HG02943 (cell line): ENCODE measurements around the gene NEK1.
"Not testable (repeated sequence)": the region's sequence is repeated elsewhere in the genome, so short reads cannot be mapped to it uniquely, and the experiment has no call there.

Source experiments
- ATAC-seq: cut with Tn5 transposase; IDR thresholded peaks from one replicate; pipeline ENCODE4 v1.9.1; 2021; ENCODE audit warnings: mild to moderate bottlenecking, low read depth, moderate library complexity; ENCODE audit not compliant: unreplicated experiment

NEK1 gene

DNA sequence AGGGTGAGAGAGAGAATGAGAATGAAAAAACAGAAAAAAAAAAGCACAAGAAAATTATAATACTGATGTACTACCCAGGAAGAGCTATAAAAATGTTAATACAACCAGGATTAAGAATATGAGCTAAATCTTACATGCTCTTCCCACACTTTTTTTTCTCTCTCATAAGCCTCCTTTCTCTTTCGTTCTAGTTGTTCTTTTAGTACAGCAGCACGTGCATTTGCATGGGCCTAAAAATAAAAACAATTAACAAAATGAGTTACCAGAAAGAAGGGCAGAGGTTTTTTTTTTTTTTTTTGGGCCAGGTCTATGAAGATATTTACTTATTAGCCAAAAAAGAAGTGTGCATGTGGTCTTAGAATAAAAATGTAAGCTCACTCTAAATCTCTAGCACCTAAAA, 105.5 kb downstream of the NEK1 start:
- ATAC-seq, result no peak

DNA sequence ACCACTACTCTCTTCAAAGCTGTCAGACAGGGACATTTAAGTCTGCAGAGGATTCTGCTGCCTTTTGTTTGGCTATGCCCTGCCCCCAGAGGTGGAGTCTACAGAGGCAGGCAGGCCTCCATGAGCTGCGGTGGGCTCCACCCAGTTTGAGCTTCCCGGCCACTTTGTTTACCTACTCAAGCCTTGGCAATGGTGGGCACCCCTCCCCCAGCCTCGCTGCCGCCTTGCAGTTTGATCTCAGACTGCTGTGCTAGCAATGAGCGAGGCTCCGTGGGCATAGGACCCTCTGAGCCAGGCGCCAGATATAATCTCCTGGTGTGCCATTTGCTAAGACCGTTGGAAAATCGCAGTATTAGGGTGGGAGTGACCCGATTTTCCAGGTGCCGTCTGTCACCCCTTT, 112.5 kb downstream of the NEK1 start:
- not testable (repeated sequence) for ATAC-seq

DNA sequence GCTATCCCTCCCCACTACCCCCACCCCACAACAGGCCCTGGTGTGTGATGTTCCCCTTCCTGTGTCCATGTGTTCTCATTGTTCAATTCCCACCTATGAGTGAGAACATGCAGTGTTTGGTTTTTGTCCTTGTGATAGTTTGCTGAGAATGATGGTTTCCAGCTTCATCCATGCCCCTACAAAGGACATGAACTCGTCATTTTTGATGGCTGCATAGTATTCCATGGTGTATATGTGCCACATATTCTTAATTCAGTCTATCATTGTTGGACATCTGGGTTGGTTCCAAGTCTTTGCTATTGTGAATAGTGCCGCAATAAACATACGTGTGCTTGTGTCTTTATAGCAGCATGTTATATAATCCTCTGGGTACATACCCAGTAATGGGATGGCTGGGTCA, 118.1 kb downstream of the NEK1 start:
- not testable (repeated sequence) for ATAC-seq

DNA sequence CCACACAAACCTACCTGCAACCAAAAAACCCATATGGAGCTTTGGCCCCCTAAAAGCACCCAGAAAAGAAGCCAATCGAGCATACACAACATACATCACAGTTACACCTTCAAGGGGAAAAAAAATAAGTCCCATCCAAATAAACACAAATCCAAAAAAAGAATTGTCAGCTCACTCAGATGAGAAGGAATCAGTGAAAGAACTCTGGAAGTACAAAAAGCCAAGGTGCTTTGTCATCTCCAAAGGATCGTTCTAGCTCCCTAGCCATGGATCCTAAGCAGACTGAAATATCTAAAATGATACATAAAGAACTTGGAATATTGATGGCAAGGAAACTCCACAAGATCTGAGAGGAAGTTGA, 119.2 kb downstream of the NEK1 start:
- no peak for ATAC-seq

DNA sequence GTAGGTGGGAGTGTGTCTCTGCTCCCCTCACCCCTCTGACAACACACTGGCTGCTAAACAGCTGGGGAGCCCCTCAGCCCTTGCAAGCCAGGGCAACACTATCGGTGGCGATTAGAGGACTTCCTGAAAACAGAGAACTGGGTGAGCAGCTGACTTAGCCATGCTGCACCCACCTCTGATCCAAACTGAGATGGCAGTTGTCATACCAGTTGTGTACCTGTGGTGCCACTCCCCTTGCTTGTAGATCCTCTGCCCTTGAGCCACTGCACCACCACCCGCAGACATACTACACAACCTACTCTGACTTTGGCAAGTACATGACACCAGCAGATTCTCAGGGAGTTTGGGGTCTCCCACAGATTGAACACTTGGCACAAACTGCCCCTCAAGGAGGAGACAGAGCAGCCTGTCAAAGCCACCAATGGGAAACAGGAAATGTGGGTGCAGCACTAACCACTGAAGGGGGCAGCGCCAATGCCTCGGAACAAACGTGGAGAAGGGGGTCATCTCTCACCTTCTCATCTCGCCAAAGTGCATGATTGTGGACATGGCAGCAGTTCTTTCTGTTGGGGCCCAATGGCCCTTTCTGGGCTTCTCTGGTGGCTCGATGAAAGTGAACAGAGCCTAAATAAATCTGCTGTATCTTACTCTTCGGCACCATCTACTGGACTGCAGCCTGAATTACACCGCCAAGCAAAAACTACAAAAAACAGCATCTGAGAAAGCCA, 119.8 kb downstream of the NEK1 start:
- no peak for ATAC-seq

DNA sequence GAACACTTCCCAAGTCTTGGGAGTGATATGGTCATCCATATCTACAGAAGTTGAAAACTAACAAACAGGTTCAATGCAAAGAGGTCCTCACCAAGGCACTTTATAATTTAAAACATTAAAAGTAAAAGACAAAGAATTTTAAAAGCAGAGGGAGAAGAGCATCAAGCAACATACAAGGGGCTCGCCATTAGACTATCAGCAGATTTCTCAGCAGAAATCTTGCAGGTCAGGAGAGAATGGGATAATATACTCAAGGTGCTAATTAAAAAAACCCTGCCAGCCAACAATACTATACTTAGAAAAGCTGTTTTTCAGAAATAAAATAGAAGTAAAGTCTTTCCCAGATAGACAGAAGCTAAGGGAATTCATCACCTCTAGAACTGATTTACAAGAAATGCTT, 121.2 kb downstream of the NEK1 start:
- ATAC-seq, result no peak

DNA sequence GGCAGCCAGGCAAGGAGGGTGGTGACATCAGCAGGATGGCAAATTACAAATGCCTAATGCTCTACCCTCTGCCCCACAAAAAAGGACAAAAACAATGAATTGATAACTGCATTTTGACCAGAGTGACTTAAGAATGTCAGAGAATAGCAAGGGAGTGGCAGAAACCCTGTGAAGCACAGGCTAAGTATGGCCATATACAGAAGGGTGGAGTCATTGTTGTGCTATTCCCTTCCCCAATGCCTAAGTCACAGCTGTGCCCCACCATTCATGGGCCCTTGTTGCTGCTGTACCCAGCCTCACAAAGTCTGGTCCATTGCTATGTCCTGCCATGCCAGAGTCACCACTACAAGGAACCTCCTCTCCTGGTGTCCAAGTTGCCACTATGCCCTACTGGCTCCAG, 123.1 kb downstream of the NEK1 start:
- ATAC-seq, result no peak

DNA sequence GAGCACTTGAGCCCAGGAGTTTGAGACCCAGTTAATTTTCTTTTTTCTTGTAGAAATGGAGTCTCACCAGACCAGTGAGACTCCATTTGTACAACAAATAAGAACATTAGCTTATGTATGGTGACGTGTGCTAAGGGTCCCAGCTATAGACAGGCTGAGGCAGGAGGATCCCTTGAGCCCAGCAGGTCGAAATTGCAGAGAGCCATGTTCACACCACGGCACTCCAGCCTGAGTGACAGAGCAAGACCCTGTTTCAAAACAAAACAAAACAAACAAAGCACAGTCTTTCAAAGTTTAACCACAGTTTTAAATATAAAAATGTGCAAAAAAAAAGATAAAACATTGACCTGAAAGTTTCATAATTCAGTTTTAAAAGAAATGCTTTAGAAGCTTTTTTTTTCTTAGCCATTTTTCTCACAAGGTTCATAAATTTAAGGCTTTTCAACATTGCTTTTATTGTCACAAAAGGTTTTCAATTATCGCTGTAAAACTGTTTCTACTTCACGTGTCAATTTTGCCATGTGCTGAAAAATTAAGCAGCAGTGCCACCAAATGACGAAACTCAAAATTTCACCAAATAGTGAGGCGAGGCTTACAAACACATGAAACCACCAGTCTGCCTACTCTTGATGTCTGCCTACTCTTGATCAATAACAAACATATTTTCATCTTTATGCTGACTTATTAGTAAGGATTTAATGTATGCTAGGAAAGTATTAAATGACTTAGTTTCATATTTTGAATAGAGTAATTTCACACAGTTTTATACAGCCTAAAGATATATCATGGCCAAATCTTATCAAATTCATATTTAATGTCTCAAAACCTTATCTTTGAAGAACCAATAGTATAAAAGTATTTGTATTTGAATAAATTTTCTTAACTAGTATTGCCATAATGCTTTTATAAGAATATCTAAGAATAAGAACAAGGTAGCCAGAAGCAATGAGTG, 126.3 kb downstream of the NEK1 start:
- ATAC-seq, result no peak

DNA sequence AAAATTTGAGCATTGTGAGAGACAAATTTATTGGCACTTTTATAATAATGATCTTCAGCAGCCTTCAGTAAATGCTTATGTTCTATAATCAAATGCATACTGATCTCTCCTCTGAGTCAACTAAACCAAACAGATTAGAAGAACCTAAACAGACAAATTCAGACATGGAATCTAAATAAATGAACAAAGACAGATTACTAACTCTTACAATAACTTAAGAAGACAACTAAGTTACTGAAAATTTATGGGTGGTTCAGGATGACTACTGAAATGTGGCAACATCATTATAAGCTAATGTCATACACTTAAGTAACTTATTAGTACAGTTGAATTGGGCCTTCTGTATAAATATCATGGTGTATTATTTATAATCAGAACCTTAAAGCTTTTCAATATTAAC, 127.3 kb downstream of the NEK1 start:
- no peak for ATAC-seq

DNA sequence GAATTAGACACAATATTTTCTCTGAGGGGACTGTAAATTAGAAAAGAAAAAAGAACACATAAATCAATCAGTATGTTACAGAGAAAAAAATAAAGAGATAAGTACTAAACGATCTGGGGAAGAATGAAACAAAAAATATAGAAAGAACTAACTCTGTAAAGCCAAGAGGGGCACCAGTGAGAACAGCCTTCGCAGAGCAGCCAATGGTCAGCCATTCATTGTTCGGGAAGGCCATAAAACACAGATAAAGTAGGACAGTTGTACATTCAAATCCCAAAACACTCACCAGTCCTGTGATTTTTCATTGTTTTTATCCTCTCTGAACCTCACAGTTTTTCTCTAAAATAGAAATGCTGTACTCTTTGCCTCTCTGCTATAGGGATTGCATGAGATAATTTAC, 127.9 kb downstream of the NEK1 start:
- ATAC-seq, result no peak

DNA sequence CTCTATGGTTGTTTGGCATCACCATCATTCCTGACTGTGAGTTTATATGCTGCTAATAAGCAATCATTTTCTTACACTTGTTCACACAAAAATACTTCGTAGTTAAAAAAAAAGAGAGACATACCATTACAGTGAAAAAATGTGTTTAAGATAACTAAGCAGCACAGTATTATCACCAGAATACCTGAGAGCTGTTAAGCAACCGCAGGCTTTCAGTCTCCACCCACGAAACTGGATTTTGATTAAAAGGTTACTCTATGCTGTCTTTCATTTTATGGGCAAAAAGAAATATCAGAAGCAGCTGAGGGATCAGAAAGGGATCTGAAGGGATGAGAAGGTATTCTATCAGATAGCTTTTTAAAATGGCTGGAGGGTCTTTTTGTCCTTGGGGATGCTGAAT, 148.3 kb downstream of the NEK1 start:
- no peak for ATAC-seq

DNA sequence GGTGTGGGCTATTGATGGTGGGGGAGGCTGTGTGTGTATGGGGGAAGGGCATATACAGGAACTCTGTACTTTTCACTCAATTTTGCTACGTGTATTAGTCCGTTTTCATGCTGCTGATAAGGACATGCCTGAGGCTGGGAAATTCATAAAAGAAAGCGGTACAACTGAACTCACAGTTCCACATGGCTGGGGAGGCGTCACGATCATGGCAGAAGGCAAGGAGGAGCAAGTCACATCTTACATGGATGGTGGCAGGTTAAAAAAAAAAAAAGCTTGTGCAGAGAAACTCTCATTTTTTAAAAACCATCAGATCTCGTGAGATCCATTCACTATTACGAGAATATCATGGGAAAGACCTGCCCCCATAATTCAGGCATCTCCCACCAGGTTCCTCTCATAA, 152.3 kb downstream of the NEK1 start:
- no peak for ATAC-seq

DNA sequence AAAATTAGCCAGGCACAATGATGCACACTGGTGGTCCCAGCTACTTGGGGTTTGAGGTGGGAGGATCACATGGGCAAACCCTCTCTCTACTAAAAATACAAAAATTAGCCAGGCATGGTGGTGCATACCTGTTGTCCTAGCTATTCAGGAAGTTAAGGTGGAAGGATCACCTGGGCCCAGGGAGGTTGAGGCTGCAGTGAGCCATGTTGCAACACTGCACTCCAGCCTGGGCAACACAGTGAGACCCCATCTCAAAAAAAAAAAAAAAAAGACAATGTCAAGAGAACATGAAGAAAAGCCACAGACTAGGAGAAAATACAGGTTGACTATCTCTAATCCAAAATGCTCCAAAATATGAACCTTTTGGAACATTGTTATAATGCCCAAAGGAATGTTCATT, 153.8 kb downstream of the NEK1 start:
- no peak for ATAC-seq

DNA sequence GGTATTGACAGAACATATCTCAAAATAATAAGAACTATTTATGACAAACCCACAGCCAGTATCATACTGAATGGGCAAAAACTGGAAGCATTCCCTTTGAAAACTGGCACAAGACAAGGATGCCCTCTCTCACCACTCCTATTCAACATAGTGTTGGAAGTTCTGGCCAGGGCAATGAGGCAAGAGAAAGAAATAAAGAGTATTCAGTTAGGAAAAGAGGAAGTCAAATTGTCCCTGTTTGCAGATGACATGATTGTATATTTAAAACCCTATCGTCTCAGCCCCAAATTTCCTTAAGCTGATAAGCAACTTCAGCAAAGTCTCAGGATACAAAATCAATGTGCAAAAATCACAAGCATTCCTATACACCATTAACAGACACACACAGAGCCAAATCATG, 159.7 kb downstream of the NEK1 start:
- not testable (repeated sequence) for ATAC-seq

DNA sequence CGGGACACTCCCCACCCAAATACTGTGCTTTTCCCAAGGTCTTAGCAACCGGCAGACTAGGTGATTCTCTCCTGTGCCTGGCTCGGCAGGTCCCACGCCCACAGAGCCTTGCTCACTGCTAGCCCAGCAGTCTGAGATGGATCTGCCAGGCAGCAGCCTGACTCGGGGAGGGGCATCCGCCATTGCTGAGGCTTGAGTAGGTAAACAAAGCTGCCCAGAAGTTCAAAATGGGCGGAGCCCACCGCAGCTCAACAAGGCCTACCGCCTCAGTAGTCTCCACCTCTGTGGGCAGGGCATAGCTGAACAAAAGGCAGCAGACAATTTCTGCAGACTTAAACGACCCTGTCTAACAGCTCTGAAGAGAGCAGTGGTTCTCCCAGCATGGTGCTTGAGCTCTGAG, 163.4 kb downstream of the NEK1 start:
- not testable (repeated sequence) for ATAC-seq

DNA sequence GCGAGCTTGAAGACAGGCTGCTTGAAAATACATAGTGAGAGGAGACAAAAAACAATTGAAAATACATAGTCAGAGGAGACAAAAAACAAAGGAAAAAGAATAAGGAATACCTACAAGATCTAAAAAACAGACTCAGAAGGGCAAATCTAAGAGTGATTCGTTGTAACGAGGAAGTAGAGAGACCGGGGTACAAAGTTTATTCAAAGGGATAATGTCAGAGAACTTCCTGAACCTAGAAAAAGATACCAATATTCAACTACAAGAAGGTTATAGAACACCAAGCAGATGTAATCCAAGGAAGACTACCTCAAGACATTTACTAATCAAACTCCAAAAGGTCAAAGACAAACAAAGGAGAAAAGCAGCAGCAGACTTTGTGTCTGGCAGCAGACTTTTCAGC, 165.6 kb downstream of the NEK1 start:
- ATAC-seq, result no peak

DNA sequence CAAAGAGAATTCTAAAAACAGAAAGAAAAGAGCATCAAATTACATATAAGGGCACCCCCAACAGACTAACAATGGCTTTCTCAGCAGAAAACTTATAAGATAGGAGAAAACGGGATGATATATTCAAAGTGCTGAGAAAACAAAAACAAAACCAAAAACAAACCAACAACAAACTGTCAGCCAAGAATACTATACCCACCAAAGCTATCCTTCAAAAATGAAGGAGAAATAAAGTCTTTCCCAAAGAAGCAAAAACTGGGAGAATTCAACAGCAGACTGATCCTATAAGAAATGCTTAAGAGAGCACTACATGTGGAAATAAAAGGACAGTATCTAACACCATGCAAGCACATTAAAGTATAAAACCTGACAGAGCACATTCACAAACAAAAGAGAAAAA, 168.6 kb downstream of the NEK1 start:
- no peak for ATAC-seq

DNA sequence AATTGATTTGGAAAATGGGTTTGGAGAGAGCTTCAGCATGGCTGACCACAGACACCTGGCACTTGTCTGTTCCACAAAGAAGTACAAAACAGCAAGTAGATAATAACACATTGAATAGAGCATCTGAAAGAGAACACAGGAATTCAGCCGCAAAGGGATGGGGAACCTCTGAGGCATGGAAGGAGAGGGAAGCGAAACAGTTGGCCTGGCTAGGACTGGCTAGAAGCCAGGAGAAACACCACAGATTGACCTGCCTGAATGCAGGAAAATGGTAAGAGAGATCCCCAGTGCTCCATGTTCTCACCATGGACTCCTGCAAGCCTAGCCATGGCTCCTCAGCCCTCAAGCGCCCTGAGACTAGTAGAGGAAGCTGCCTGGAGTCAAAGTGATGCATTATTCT, 171.9 kb downstream of the NEK1 start:
- ATAC-seq, result no peak

DNA sequence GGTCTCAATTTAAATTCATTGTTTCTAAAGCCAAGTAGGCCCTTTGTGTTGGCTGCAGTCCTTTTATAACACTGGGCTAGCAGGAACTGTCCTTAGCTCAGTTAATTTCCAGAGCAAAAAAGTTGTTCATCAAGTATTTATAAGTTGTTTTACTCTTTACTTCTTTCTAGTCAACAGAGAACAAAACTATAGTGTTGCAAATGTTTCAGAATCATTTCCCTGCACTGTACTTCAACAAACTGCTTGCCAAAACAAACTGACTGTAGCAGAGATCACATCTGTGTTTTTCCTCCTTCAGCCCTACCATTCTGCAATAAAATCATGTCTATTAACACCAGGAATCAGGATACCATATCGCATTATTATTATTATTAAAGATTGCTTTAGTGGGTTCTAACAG, 173.1 kb downstream of the NEK1 start:
- ATAC-seq, result no peak

DNA sequence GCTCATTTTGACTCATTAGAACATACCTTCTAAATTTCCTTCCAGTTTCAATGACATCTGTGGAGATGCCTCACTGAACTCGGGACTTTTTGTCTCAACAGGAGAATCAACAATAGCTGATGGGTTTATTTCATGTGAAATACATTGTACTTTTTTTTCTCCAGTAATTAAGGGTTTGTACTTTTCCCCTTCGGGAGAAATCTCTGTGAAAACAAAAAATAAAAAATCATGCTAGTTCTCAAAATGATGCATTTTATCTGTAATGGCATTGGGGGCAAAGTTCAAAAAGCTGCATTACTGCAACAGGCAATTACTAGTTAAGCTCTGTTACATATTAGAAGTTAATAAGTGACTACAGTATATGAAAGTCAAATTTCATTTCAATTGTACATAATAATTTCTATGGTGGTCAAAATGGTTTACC, 174.3 kb downstream of the NEK1 start:
- no peak for ATAC-seq

DNA sequence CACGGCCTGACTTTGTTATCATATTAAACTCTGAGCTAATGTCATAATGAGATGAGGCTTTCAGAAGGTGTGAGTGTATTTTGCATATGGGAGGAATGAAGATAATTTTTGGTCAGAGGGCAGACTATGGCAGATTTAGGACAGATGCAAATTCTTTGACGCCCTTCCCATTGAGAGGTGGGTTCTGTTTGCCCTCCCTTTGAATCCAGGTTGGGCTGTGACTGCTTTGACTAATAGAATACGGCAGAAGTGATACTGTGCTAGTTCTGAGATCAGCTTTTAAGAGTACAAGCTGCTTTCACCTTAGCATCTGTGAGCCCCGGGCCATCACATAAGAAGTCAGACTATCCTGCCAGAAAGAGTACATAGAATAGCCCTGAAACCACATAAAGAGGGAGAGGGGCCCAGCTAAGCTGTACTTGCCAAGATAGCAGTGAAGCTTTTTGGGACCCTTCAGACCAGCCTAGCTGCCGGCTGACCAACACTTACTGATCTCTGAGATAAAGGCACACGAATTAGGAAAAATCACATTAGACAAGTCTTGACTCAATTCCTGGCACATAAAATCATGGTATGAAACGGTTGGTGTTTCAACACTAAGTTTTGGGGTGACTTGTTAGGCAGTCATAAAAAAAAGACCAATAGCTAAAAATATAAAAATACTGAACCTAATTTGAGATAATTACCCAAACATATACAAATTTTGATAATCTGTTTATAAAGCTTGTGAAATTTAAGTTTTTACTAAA, 174.9 kb downstream of the NEK1 start:
- peak; percentile 89 for ATAC-seq
